GM19463 (cell line): ENCODE data around the gene LIPF.
"Not testable (repeated sequence)": the region's sequence is repeated elsewhere in the genome, so short reads cannot be mapped to it uniquely, and the experiment has no call there.

Experiments
- ATAC-seq: cut with Tn5 transposase; IDR thresholded peaks from one replicate; pipeline ENCODE4 v1.9.1; 2021; ENCODE audit warnings: mild to moderate bottlenecking, moderate library complexity; ENCODE audit not compliant: unreplicated experiment

The LIPF gene

GRCh38 chr10:88664142-88664541 is at the start of gene LIPF:
LIPF (plus strand) TSS chr10:88664442; CDS start chr10:88667298, 2,856 bp downstream.
- ATAC-seq, result no peak

- no peak for ATAC-seq
Measured at GRCh38 chr10:88616250-88616977, 47.8 kb upstream of the LIPF start.

- ATAC-seq, result no peak
Measured at GRCh38 chr10:88617772-88618300, 46.4 kb upstream of the LIPF start.

- no peak for ATAC-seq
Measured at GRCh38 chr10:88618496-88618895, 45.7 kb upstream of the LIPF start.

GRCh38 chr10:88620441-88620840 is 43.8 kb upstream of the LIPF start:
- no peak for ATAC-seq

- no peak for ATAC-seq
Measured at GRCh38 chr10:88623835-88624234, 40.4 kb upstream of the LIPF start.

- no peak for ATAC-seq
Measured at GRCh38 chr10:88624840-88625239, 39.4 kb upstream of the LIPF start.

- ATAC-seq, result no peak
Measured at GRCh38 chr10:88640186-88640585, 24.1 kb upstream of the LIPF start.

- no peak for ATAC-seq
Measured at GRCh38 chr10:88642209-88642608, 22.0 kb upstream of the LIPF start.

- ATAC-seq, result no peak
Measured at GRCh38 chr10:88642963-88643362, 21.3 kb upstream of the LIPF start.

GRCh38 chr10:88647061-88647615 is 17.1 kb upstream of the LIPF start:
- no peak for ATAC-seq

- ATAC-seq, result no peak
Measured at GRCh38 chr10:88651101-88651551, 13.1 kb upstream of the LIPF start.

- no peak for ATAC-seq
Measured at GRCh38 chr10:88652616-88653015, 11.6 kb upstream of the LIPF start.

GRCh38 chr10:88657901-88658300 is 6.3 kb upstream of the LIPF start:
- no peak for ATAC-seq

GRCh38 chr10:88659725-88660597 is 4.3 kb upstream of the LIPF start:
- no peak for ATAC-seq

GRCh38 chr10:88660598-88660884 is 3.7 kb upstream of the LIPF start:
- ATAC-seq, result no peak

GRCh38 chr10:88661018-88661417 is 3.2 kb upstream of the LIPF start:
- ATAC-seq, result no peak

GRCh38 chr10:88661577-88661976 is 2.7 kb upstream of the LIPF start:
- no peak for ATAC-seq

- ATAC-seq, result not testable (repeated sequence)
Measured at GRCh38 chr10:88663153-88663552, 1.1 kb upstream of the LIPF start.

- ATAC-seq, result no peak
Measured at GRCh38 chr10:88668465-88668864, 4.2 kb downstream of the LIPF start.

- ATAC-seq, result peak; percentile 73
Measured at GRCh38 chr10:88670497-88670896, 6.3 kb downstream of the LIPF start.

GRCh38 chr10:88672041-88672440 is 7.8 kb downstream of the LIPF start:
- ATAC-seq, result peak; percentile 48
